ENCODE data around the gene PSMC3.

Gene PSMC3
- total RNA-seq = 42.6 to 52.9 (median 47.4) reads per million in 3 donors

DNA sequence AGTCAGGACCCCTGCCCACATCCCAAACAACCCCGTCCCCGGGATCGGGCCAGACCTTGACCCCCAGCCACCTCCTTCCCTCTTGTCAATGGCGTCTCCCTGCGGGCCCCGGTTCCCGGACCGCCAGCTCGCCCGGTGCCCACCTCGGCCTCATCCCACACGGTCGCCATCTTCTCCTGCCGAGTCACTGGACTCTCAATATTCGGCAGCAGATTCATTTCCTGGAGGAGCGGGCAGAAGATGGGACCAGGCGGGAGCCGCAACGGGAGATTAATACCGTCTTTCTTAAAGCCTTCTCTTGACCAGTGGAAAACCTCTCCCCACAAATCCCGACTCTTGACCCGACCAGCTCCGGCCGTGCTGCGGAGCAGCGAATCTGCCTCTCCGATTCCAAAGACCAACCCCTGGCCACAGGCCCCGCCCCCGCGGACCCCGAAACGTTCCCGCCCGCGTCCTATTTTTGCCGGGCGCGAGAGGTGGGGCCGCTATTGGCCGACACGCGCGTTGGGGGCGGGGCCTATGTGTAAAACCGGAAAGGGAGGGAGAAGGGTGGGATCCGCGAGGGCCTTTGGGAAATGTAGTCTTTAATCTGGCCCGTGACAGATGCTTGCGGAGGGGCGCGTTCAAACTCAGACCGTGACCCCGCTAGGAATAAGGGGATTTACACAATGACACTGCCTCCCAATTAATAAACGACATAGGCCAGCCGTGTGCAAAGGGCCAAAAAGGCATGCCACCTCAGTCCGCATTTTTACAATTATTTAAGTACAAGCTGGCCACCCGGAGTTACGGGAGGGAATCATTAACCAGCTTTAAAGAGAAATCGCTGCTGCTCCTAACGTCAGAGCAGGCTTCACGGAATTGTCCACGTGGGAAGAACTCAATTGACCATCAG, at the start of gene PSMC3:
Gene PSMC3, minus strand, starts transcription at position 378 of the 895 bp plus-strand sequence. Its CDS starts 160 bp downstream, at position 218.
- H3K36me3 ChIP-seq (ENCODE audit: control insufficient read depth, insufficient read depth, low read length) = peaks cover 32% of the 10 kb centered on the region
- H3K27me3 ChIP-seq (replicated peaks; ENCODE audit: control insufficient read depth, insufficient read depth, low read length, poor library complexity, severe bottlenecking) = no peaks in the 10 kb centered on the region
- DNase-seq = peak; percentile 94 to 96 (median 95)
- H3K9me3 ChIP-seq (ENCODE audit: control insufficient read depth, low read length) = no peaks in the 10 kb centered on the region
- peaks cover 8% of the 10 kb centered on the region for H3K4me1 ChIP-seq (ENCODE audit: control insufficient read depth, insufficient read depth, low read length, poor library complexity, severe bottlenecking)
- H3K4me3 ChIP-seq (ENCODE audit: insufficient read depth, low read depth, low read length, poor library complexity, severe bottlenecking) = peak within 1 kb of the TSS; percentile 93
- peak within 1 kb of the TSS; percentile 79 for H3K27ac ChIP-seq (ENCODE audit: insufficient read depth, low read length, poor library complexity, severe bottlenecking)

DNA sequence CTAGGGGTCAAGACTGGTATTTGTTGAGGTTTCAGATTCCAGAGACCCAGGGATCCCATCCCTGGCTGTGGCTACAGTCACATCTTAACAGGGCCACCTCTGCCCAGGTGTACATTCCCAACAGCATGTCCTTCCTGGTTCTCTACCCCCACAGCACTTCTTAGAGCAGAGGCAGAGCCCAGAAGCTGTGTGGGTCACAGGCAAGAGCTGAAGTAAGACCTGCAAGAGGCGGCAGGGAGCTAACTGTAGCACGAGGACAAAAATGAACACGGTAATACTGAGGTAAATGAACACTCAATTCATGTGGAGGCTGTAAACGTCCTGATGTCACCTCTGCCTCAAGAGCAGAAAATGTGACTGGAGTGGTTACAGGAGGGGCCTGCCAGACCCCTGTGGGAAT, 44.4 kb upstream of the PSMC3 start:
- H3K9me3 ChIP-seq (ENCODE audit: control insufficient read depth, low read length) = no peaks in the 10 kb centered on the region
- H3K27ac ChIP-seq (ENCODE audit: insufficient read depth, low read length, poor library complexity, severe bottlenecking) = no peak overlapping the region
- no peak overlapping the region for H3K4me3 ChIP-seq (ENCODE audit: insufficient read depth, low read depth, low read length, poor library complexity, severe bottlenecking)
- no peak for DNase-seq
- H3K27me3 ChIP-seq (replicated peaks; ENCODE audit: control insufficient read depth, insufficient read depth, low read length, poor library complexity, severe bottlenecking) = no peaks in the 10 kb centered on the region
- no peaks in the 10 kb centered on the region for H3K4me1 ChIP-seq (ENCODE audit: control insufficient read depth, insufficient read depth, low read length, poor library complexity, severe bottlenecking)
- H3K36me3 ChIP-seq (ENCODE audit: control insufficient read depth, insufficient read depth, low read length) = peaks cover 85% of the 10 kb centered on the region

GRCh38 chr11:47469361-47470179, 43.3 kb upstream of the PSMC3 start:
- Histone ChIP-seq H3K4me3 (ENCODE audit: insufficient read depth, low read depth, low read length, poor library complexity, severe bottlenecking) (no peak overlapping the region), H3K27ac (ENCODE audit: insufficient read depth, low read length, poor library complexity, severe bottlenecking) (no peak overlapping the region), H3K9me3 (ENCODE audit: control insufficient read depth, low read length) (no peaks in the 10 kb centered on the region), H3K27me3 (replicated peaks; ENCODE audit: control insufficient read depth, insufficient read depth, low read length, poor library complexity, severe bottlenecking) (no peaks in the 10 kb centered on the region), H3K36me3 (ENCODE audit: control insufficient read depth, insufficient read depth, low read length) (peaks cover 85% of the 10 kb centered on the region), H3K4me1 (ENCODE audit: control insufficient read depth, insufficient read depth, low read length, poor library complexity, severe bottlenecking) (no peaks in the 10 kb centered on the region)
- DNase-seq = no peak

DNA sequence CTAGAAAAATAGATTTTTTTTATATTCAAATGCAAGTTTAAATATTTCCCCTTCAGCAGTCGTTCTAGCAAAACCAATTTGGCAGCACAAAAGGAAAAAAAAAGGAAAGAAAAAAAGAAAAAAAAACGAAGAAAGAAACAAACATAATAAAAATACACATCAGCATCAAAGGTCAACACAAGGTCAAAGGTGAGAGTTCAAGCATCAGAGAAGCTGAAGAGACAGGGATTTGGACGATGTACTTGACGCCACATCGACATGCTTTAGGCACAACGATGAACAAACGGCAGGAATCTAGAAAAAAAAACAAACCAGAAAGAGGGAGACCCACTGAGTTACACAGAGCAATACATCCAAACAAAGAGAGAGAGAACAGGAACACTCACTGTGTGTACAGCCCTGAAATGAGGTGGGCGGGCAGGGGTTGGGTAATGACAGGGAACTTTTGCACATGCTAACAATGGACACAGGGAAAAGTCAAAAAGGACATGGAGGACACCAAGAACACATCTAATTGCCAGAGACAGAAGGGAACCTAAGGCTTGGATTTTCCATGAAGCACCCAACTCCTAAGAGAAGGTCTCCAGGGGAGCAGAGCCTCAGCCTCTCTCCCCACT, 42.5 kb upstream of the PSMC3 start:
- H3K9me3 ChIP-seq (ENCODE audit: control insufficient read depth, low read length) = no peaks in the 10 kb centered on the region
- no peak overlapping the region for H3K27ac ChIP-seq (ENCODE audit: insufficient read depth, low read length, poor library complexity, severe bottlenecking)
- H3K27me3 ChIP-seq (replicated peaks; ENCODE audit: control insufficient read depth, insufficient read depth, low read length, poor library complexity, severe bottlenecking) = no peaks in the 10 kb centered on the region
- H3K4me1 ChIP-seq (ENCODE audit: control insufficient read depth, insufficient read depth, low read length, poor library complexity, severe bottlenecking) = no peaks in the 10 kb centered on the region
- no peak for DNase-seq
- peaks cover 83% of the 10 kb centered on the region for H3K36me3 ChIP-seq (ENCODE audit: control insufficient read depth, insufficient read depth, low read length)
- H3K4me3 ChIP-seq (ENCODE audit: insufficient read depth, low read depth, low read length, poor library complexity, severe bottlenecking) = no peak overlapping the region

DNA sequence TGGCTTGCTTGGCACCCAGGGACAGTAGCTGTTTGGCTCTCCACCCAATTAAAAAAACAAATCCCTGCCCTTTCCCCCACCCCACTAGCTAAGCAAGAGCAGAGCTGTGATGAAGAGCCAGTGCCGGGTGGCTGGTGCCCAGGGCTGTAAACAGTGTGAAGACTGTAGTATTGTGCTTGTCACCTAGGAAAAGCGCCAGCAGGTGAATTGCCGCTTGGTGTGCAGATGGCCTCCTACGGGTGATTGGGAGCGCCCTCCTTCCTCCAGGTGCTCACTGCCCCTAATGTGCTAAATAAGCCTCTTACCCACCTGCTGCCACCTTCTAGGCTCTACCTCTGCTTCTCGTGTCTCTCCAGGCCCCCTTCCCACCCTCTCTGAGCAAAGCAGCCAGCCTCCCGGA, 41.1 kb upstream of the PSMC3 start:
- Histone ChIP-seq H3K27me3 (replicated peaks; ENCODE audit: control insufficient read depth, insufficient read depth, low read length, poor library complexity, severe bottlenecking) (no peaks in the 10 kb centered on the region), H3K4me1 (ENCODE audit: control insufficient read depth, insufficient read depth, low read length, poor library complexity, severe bottlenecking) (no peaks in the 10 kb centered on the region), H3K36me3 (ENCODE audit: control insufficient read depth, insufficient read depth, low read length) (peaks cover 70% of the 10 kb centered on the region), H3K9me3 (ENCODE audit: control insufficient read depth, low read length) (no peaks in the 10 kb centered on the region), H3K4me3 (ENCODE audit: insufficient read depth, low read depth, low read length, poor library complexity, severe bottlenecking) (no peak overlapping the region), H3K27ac (ENCODE audit: insufficient read depth, low read length, poor library complexity, severe bottlenecking) (no peak overlapping the region)
- no peak for DNase-seq

DNA sequence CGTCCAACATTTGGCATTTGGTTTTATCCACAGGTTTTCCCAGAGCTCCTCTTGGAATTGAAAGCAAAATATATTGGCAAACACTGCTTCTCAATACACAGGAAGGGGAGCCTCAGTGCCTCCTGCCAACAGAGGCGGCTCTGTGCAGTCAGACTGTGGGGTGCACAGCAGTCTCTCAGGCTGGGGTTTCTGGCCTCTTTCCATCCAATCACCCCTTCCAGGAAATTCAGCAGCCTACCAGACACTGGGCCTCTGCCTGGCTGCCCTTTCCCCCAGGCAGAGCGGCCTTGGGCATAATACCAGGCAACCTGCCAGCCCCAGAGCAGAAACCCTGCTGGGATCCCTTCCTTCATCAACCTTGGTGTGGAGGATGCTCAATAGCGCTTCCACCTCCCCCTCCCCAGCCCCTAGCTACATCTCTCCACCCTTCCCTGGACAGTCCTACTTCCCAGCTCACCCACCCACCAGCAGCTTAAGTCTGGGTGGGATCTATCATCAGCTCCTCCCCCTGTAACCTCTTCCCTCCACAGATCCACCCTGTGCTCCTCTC, 40.5 kb upstream of the PSMC3 start:
- Histone ChIP-seq H3K9me3 (ENCODE audit: control insufficient read depth, low read length) (no peaks in the 10 kb centered on the region), H3K27ac (ENCODE audit: insufficient read depth, low read length, poor library complexity, severe bottlenecking) (no peak overlapping the region), H3K27me3 (replicated peaks; ENCODE audit: control insufficient read depth, insufficient read depth, low read length, poor library complexity, severe bottlenecking) (no peaks in the 10 kb centered on the region), H3K4me3 (ENCODE audit: insufficient read depth, low read depth, low read length, poor library complexity, severe bottlenecking) (no peak overlapping the region), H3K36me3 (ENCODE audit: control insufficient read depth, insufficient read depth, low read length) (peaks cover 64% of the 10 kb centered on the region), H3K4me1 (ENCODE audit: control insufficient read depth, insufficient read depth, low read length, poor library complexity, severe bottlenecking) (no peaks in the 10 kb centered on the region)
- DNase-seq = no peak

DNA sequence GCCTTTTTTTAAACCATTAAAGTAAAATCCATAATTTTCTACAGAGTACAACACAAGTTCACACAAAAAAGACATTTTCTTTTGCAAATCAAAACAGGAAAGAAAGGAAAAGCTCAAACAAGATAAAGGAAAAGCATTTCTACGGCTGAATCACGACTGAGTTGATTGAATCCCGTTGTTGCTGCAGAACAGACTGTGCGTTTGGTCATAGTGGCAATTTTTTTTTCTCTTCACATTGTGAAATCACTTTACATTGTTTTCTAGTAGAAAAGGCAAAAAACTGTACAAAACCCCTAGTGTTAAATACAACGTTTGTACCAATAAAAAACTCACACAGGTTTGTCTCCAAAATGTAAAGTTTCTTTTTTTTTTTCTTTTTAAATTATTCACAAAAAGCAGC, 40.0 kb upstream of the PSMC3 start:
- H3K27ac ChIP-seq (ENCODE audit: insufficient read depth, low read length, poor library complexity, severe bottlenecking) = no peak overlapping the region
- no peaks in the 10 kb centered on the region for H3K27me3 ChIP-seq (replicated peaks; ENCODE audit: control insufficient read depth, insufficient read depth, low read length, poor library complexity, severe bottlenecking)
- no peaks in the 10 kb centered on the region for H3K9me3 ChIP-seq (ENCODE audit: control insufficient read depth, low read length)
- no peak overlapping the region for H3K4me3 ChIP-seq (ENCODE audit: insufficient read depth, low read depth, low read length, poor library complexity, severe bottlenecking)
- H3K4me1 ChIP-seq (ENCODE audit: control insufficient read depth, insufficient read depth, low read length, poor library complexity, severe bottlenecking) = no peaks in the 10 kb centered on the region
- no peak for DNase-seq
- H3K36me3 ChIP-seq (ENCODE audit: control insufficient read depth, insufficient read depth, low read length) = peaks cover 58% of the 10 kb centered on the region

DNA sequence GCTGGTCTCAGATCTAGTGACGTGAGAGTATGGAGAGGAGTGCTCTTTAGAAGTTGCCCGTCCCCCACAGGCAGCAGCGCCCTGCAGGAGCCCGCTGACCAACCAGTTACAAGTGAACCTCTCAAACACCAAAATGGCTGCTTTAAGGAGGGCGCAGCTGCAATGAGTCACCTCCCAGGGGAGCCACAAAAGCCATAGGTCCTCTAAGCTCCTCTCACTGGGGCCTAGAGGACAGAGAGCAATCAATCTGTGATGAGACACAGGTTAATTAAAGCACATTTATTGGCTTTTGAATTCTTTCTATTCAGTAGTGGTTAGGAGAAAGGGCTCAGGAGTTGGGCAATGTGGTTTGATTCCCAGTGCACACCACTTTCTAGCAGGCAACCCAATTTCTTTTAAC, 38.2 kb upstream of the PSMC3 start:
- H3K36me3 ChIP-seq (ENCODE audit: control insufficient read depth, insufficient read depth, low read length) = peaks cover 45% of the 10 kb centered on the region
- H3K9me3 ChIP-seq (ENCODE audit: control insufficient read depth, low read length) = no peaks in the 10 kb centered on the region
- no peaks in the 10 kb centered on the region for H3K27me3 ChIP-seq (replicated peaks; ENCODE audit: control insufficient read depth, insufficient read depth, low read length, poor library complexity, severe bottlenecking)
- no peaks in the 10 kb centered on the region for H3K4me1 ChIP-seq (ENCODE audit: control insufficient read depth, insufficient read depth, low read length, poor library complexity, severe bottlenecking)
- H3K4me3 ChIP-seq (ENCODE audit: insufficient read depth, low read depth, low read length, poor library complexity, severe bottlenecking) = no peak overlapping the region
- DNase-seq = no peak
- H3K27ac ChIP-seq (ENCODE audit: insufficient read depth, low read length, poor library complexity, severe bottlenecking) = no peak overlapping the region

GRCh38 chr11:47461876-47462275, 35.6 kb upstream of the PSMC3 start:
- no peak overlapping the region for H3K4me3 ChIP-seq (ENCODE audit: insufficient read depth, low read depth, low read length, poor library complexity, severe bottlenecking)
- H3K27me3 ChIP-seq (replicated peaks; ENCODE audit: control insufficient read depth, insufficient read depth, low read length, poor library complexity, severe bottlenecking) = no peaks in the 10 kb centered on the region
- H3K36me3 ChIP-seq (ENCODE audit: control insufficient read depth, insufficient read depth, low read length) = peaks cover 29% of the 10 kb centered on the region
- no peak overlapping the region for H3K27ac ChIP-seq (ENCODE audit: insufficient read depth, low read length, poor library complexity, severe bottlenecking)
- no peaks in the 10 kb centered on the region for H3K4me1 ChIP-seq (ENCODE audit: control insufficient read depth, insufficient read depth, low read length, poor library complexity, severe bottlenecking)
- no peaks in the 10 kb centered on the region for H3K9me3 ChIP-seq (ENCODE audit: control insufficient read depth, low read length)
- DNase-seq = no peak
